Neural cell (in vitro differentiated cells): Measurements from ENCODE around the gene NOS1AP.

Experiments used
- EZH2 ChIP-seq: fragments of 200-600, 300-800 bp; shearing (Covaris generic), sonication (generic); IDR thresholded peaks from 2 replicates; pipeline ENCODE4 v1.6.1; 2014; ENCODE audit warnings: antibody characterized with exemption, low read length, borderline replicate concordance, mild to moderate bottlenecking; ENCODE audit not compliant: insufficient read depth, poor library complexity, severe bottlenecking
- POLR2AphosphoS5 ChIP-seq: IDR thresholded peaks from 2 replicates; pipeline ENCODE4 v1.6.1; 2012
- TAF1 ChIP-seq: IDR thresholded peaks from 2 replicates; pipeline ENCODE4 v1.6.1; 2012; ENCODE audit warnings: low read depth
- TF ChIP-seq, protein P1 (sequence below): fragments of 450-650 bp; IDR thresholded peaks from 2 replicates; pipeline ENCODE4 v1.5.1; 2014; ENCODE audit warnings: antibody characterized with exemption, mild to moderate bottlenecking, moderate library complexity; ENCODE audit not compliant: poor library complexity, severe bottlenecking

DNA sequence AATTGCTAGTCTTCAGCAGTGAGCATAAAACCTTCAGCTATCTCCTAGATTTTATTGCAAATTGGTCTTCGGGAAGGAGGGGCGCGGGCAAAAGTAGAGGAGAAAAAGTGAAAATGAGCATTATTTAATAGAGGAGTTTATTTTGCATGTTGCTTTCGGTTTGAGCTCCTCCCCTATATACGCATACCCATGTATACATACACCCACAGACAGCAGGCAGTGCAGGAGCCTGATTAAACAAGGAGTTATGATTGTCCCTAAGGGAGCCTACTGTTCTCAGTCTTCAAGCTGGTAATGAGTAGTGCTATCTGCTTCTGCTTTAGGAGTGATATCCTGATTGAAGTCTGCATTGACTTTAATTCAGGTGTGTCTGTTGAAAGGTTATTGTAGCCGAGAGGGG is 173.3 kb downstream of the NOS1AP start:
- TF ChIP-seq, protein P1, sequence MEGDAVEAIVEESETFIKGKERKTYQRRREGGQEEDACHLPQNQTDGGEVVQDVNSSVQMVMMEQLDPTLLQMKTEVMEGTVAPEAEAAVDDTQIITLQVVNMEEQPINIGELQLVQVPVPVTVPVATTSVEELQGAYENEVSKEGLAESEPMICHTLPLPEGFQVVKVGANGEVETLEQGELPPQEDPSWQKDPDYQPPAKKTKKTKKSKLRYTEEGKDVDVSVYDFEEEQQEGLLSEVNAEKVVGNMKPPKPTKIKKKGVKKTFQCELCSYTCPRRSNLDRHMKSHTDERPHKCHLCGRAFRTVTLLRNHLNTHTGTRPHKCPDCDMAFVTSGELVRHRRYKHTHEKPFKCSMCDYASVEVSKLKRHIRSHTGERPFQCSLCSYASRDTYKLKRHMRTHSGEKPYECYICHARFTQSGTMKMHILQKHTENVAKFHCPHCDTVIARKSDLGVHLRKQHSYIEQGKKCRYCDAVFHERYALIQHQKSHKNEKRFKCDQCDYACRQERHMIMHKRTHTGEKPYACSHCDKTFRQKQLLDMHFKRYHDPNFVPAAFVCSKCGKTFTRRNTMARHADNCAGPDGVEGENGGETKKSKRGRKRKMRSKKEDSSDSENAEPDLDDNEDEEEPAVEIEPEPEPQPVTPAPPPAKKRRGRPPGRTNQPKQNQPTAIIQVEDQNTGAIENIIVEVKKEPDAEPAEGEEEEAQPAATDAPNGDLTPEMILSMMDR, result no peak
- no peak for TF ChIP-seq POLR2AphosphoS5
- no peak for TF ChIP-seq TAF1
- no peak for TF ChIP-seq EZH2
